HG02610 (cell line): Measurements from ENCODE around the gene VWDE.
A peak's percentile ranks its signal among the peaks of the same experiment; 100 is the strongest.
"Not testable (repeated sequence)": the region's sequence is repeated elsewhere in the genome, so short reads cannot be mapped to it uniquely, and the experiment has no call there.

Source experiments
- ATAC-seq: cut with Tn5 transposase; IDR thresholded peaks from one replicate; pipeline ENCODE4 v1.9.1; 2021; ENCODE audit warnings: mild to moderate bottlenecking, moderate library complexity; ENCODE audit not compliant: unreplicated experiment

The VWDE gene

DNA sequence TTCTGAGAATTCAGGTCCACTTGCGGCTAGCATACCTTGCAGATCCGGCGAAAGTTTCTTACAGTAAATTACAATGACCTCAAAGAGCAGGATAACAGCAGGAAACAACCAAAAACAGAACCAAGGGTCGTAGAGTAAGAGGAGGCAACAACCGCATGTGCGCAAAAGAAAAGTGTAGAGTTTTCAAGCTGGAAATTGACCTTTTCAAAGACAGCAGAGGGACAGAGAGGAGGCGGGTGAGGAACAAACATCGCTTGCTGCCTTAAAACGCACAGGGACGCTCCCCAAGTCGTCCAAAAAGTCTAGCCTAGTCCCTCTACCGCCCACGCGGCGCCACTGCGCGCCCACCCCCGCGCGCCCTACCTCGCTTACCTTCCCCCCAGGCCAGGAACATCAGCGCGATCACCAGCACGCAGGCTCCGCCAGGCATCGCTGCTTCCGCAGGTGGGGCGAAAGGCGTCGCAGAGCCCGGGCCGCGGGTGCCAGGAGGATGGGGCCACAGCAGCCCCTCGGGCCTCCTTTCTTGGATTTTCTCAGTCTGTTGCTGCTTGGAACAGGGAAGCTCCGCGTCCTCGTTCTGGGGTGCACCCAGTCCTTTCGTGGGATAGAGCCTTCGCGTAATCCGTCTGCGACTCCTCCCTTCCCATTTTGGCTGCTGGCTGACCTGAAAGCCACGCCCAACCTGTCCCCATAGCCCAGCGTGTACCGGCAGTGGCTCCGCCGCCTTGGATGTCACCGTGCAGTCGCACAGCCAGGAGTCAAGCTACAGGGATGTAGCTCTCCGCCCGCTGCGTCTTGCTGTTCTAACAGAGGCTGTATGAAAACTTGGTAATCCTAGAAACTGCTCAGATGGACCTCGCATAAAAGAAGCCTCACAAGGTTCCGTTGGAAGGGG, at the start of gene VWDE:
Gene VWDE (minus strand): TSS at position 579 of the 895 bp plus-strand sequence. CDS start 149 bp downstream, at position 430.
- ATAC-seq: peak; percentile 49

DNA sequence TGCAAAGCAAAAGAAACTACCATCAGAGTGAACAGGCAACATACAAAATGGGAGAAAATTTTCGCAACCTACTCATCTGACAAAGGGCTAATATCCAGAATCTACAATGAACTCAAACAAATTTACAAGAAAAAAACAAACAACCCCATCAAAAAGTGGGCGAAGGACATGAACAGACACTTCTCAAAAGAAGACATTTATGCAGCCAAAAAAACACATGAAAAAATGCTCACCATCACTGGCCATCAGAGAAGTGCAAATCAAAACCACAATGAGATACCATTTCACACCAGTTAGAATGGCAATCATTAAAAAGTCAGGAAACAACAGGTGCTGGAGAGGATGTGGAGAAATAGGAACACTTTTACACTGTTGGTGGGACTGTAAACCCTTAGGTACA, 49.5 kb upstream of the VWDE start:
- not testable (repeated sequence) for ATAC-seq

DNA sequence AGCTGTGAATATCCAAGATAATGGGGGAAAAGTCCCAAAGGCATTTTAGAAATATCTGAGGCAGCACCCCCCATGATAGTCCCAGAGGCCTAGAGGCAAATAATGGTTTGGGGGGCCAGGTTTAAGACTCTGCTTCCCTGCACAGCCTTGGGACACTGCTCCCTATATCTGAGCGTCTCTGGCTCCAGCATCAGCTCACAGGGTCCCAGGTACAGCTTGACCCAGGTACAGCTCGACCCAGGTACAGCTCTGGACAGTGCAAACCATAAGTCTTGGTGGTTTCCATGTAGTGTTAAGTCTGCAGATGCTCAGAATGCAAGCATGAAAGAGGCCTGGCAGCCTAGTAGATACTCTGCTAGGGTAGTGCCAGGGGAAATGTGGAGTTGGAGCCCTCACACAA, 47.0 kb upstream of the VWDE start:
- ATAC-seq: no peak

DNA sequence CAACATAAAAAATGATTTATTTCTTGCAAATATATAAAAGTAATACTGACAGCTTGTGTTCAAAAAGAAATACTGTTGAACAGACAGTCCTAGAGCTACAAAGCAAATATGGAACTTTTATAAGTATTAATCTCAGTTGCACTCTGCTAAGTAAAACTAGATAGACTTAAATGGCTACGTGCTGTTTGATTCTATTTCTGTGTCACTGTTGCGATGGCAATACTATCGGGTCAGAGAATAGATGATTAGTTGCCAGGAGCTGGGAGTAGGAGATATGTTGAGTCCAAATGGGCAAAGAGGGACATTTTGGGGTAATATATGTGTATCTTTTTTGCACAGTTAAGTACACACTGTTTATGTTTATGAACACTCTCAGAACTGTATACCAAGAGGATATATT, 41.1 kb upstream of the VWDE start:
- no peak for ATAC-seq

DNA sequence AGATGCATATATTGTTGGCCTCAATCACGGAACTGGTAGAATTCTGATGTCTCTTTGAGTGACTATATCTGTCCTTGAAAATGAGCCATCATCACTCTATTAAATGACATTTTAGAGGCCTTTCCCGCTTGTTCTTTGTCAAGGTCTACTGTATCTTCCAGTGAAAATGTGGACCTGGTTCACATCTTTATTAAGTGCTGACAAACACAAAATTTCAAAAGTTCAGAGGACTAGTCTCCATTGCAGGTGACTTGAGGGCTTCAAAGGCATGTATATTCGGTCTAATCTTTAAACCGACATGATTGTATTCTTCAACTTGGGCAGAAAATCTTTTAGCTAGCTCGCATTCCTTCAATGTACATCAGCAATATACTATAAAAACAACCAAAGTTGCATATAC, 36.6 kb upstream of the VWDE start:
- ATAC-seq: no peak

DNA sequence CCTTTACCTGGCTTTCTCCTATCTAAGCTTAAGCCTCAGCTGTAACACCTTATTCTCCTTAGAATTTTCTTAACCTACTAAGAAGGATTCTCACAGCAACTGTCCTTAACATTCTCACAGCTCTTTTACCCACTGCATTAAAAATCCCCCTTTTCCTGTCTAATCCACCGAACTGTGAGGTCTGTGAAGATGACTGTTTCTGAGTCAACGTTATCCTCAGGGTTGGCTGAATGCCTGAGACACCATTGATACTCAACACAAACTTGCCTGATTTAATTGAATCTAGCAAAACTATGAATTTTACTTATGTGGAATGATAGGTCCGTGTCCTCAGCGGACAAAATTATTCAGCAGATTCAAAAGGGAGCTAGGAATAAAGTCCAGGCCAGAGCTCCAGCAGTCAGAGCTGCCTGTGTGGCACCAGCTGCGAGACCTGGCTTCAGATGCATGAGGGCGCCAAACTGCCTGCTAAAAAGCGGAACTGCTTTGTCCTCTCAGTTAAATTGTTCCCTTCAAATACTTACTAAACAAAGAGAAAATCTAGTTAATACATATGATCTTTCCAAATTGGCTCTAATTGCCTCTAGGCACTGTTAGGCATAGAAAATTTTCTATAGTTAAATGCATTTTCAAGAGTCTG, 33.4 kb upstream of the VWDE start:
- ATAC-seq: no peak

DNA sequence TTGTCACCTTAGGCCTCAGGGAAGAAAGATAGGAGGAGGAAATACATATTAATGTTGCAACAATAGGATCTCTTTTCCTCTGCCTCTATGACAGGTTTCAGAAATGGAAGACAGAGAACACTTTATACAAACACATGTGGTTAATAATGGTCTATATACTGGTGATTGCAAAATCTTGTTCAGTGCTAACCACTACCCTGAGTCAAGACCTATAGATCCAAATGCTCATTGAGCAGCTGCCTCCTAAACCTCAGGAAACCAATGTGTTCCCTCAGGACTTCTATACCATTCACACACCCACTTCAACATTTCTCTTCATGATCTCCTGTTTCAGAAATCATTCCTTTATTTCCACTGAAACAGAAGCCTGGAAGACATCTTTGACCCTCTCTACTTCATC, 32.5 kb upstream of the VWDE start:
- no peak for ATAC-seq

DNA sequence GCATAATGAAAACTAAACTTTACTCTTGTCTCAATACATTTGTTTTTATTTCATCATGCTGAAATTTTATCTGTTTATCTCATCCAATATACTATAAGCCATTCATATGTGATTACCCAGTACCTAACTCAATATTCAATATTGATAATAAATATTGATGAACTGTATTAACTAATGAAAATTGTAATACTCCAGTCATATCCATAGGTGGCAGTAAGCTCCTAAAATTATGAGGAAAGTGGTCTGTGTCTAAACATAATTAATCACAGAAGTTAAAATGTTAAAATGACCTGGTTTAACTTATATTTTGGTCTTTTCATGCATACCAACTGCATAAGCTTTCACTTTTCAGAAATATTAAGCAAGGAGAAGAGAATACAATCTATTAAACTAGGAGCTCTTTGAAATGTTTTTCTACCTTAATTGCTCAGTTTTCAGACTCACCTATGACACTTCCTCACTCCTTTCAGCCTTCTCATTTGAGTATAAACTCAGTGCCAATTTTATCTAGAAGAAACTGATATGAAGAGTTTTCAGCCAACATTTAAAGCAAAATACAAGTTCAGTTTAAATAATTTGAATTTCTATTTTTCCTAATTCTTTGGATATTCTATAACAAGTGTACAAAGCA, 30.5 kb upstream of the VWDE start:
- ATAC-seq: no peak

DNA sequence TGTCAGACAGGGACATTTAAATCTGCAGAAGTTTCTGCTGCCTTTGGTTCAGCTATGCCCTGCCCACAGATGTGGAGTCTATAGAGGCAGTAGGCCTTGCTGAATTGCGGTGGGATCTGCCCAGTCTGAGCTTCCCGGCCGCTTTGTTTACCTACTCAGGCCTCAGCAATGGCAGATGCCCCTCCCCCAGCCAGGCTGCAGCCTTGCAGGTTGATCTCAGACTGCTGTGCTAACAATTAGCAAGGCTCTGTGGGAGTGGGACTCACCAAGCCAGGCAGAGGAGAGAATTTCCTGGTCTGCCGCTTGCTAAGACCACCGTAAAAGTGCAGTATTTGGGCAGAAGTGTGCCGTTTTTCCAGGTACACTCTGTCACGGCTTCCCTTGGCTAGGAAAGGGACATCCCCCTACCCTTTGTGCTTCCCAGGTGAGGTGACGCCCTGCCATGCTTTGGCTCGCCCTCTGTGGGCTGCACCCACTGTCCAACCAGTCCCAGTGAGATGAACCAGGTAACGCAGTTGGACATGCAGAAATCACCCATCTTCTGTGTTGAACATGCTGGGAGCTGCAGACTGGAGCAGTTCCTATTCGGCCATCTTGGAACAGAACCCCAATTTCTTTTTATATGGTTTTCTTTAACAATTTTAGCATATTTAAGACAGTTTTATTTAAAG, 28.4 kb upstream of the VWDE start:
- no peak for ATAC-seq

DNA sequence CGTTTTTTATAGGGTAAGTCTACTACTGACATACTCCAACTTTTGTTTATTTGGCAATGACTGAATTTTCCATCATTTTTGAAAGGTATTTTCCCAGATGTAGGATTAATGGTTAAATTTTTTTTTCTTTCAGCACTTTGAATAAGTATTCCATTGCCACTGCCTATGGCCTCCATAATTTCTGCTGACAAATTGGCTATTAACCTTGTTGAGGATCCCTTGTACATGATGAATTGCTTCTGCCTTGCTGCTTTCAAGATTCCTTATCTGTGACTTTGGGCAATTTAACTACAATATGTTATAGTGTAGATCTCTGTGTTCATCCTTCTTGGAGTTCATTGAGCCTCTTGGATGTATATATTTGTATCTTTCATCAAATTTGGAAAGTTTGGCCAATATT, 21.6 kb upstream of the VWDE start:
- ATAC-seq: no peak

DNA sequence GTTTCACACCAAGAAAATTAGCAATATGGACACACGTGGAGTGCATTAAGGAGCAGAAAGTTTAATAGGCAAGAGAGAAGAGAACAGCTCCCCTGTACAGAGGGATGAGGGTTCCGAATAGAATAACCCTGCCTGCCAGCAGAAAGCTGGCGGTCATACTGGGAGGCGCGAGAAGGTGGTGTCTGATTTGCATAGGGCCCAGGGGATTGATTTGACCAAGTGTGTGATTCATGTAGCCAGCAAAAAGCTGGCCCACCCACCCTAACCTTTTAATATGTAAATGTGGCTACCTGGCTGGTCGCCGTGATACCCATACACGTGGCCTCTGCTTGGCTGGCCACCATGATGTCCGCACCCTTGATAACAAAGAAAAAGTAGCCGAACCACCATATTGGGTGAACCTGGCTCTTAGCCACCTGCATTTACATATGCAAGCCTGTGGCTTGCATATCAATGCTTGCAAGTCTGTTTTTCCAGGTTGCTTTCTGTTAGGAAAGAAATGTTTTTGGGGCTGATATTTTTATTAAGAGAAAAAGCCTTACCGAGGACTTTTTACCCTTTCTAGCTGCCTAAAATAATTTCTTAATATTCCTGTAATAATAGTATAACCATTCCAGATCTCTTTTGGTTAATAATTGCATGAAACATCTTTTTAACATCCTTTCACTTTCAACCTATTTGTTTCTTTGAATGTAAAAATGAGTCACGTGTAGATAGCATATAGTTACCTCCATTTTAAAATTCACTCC, 20.5 kb upstream of the VWDE start:
- ATAC-seq: no peak

DNA sequence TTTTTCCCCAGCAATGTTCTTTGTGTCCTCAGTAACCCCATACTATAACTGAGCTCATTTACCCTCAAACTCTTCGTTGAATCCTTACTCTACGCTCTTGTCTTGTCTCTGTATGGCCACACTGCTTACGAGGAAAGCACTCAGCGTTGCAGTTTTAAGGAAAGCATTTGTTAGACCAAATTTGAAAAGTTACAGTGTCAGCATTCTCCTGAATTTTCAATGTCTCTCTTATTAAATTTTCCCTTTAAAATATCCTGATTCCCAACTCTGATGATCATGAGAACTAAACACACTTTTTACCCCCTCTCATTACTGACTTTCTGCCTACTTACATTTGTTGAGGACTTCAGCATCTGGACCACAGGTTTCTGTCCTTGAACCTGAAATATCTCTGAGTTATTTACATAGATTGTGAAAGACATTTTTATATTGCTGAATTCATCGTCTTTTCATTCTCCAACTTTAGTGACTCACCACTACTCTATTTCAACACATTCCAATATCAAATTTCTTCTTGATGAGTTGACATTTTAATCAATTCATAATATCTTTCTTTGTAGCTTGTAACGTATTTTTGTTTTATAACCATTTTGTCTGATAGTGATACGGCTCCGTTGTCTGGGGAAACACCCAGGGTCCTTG, 19.8 kb upstream of the VWDE start:
- no peak for ATAC-seq

DNA sequence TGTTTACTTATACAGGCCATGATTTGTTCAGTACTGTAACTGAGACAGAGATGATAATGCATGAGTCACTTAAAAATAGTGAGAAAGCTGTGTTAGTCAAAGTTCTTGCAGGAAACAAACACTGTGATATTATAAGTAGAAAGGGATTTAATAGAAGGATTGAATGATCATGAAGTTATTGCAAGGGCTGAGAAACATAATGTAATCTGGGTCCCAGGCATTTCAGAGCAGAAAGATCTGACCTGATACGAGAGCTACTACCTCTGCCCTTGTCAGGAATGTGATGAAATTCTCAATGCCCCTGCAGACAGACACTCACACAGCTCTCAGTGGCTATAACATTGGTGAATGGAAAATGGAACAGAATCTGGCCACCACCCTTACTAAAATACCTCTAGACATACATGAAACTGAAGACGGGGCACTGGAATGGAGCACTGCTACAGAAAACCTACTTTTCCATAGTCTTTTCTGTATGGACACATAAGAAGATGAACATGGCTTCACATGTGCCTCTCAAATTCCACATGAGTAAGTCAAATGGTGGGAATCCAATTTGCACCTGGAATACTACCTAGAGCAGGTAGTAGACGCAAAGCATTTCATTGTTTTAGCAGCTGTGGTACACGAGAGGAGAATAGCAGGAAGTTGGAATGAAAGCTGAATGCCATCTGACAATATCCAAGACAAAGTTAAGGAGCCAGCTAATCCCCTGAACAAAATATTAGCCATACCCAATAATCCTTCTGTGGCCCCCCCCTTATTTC, 19.1 kb upstream of the VWDE start:
- no peak for ATAC-seq

DNA sequence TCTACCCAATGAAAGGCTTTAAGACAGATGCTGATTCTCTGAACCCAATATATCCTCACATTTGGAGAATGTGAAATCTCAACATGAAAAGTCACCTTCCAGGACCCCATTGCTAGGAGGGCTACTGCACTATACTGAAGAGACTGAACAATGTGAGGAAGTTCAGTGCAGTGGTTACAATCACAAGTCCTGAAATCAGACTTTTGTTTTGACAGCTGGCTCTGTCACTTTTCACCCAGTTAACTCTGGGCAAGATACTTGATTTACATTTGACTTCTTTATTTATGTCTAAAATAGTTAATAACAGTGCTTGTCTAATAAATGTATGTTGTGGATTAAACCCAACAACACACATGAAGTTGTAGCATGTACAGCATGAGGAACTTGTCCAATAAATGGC, 14.8 kb upstream of the VWDE start:
- no peak for ATAC-seq

DNA sequence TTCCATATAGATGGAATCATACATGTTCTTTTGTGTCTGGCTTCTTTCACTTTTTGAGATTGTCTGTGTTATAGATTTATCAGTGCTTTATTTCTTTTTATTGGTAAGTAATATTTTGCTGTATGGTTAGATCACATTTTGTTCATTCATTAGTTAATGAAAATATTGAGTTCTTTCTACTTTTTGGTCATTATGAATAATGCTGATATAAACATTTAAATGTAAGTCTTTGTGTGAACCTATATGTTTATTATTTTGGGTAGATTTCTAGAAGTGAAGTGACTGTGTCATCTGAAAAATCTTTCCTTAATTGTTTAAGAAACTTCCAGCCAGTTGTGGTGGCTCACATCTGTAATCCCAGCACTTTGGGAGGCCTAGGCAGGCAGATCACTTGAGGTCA, 11.4 kb upstream of the VWDE start:
- ATAC-seq: no peak

DNA sequence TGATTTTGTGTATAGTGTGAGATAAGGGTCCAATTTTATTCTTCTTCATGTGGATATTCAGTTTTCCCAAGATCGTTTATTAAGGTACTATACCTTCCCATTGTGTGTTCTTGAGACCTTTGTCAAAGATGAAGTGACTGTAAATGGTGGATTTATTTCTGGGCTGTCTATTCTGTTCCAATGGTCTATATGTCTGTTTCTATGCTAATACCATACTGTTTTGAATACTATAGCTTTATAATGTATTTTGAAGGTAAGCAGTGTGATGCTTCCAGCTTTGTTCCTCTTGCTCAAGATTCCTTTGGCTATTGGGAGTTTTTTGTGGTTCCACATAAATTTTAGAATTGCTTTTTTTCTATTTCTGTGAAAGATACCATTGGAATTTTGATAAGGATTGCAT, 8.7 kb upstream of the VWDE start:
- no peak for ATAC-seq

DNA sequence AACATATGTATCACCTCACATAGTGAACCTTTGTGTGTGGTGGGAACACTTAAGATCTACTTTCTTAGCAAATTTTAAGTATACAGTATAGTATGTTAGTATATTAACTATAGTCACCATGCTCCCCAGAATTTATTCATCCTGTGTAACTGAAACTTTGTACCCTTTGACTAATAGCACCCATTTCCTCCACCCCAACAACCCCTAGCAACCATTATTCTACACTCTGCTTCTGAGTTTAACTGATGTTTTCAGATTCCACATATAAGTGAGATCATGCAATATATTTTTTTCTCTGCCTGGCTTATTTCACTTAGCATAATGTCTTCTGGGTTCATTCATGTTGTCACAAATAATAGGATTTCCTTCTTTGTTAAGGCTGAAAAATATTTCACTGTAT, 6.9 kb upstream of the VWDE start:
- ATAC-seq: no peak

DNA sequence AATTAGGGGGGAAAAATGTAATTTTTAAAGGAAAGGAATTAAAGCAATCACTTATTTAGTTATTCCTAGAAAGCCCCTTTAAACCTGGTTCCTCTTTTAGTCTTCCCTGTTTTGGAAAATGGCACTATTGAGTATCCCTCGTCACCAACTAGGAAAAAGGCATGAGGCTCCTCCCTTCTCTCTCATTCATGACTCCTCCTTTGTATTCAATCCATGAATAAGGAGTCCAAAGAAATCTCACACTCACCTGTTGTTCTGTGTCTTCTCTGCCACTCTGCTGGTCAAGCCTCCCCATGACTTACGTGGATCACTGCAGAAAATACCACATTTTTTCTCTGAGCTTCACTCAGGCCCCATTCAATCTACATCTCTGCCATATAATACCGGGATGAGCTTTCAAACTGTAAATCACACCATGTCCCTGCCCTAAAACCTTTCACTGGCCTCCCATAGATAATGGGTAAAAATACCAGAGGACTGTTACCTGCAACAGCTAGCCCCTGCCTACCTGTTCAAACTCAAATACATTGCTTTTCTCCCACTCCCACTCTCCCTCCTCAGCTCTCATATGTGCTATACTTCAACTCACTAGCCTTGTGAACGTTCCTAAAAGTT, 5.5 kb upstream of the VWDE start:
- ATAC-seq: no peak

DNA sequence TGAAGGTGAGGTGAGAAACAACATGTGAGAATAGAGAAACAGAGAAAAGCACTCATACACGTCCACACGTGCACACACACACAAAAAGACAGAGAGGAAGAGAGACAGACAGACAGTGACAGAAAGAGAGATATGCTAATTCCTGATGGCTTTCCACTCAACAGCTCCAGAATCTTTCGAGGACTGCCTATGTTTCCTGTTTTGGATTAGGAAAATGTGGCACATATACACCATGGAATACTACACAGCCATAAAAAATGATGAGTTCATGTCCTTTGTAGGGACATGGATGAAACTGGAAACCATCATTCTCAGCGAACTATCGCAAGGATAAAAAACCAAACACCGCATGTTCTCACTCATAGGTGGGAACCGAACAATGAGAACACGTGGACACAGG, 4.0 kb upstream of the VWDE start:
- ATAC-seq: not testable (repeated sequence)
